Measurements from ENCODE around the gene GHRL. TPM values are rescaled to one million over a fixed set of nuclear protein-coding genes. Genes with fewer than 3 reads are reported as not detected.
A peak's percentile ranks its signal among the peaks of the same experiment; 100 is the strongest.
"Not testable (repeated sequence)": the region's sequence is repeated elsewhere in the genome, so short reads cannot be mapped to it uniquely, and the experiment has no call there.

GHRL gene
- total RNA-seq, 1 experiment from 2014 or later: not detected

DNA sequence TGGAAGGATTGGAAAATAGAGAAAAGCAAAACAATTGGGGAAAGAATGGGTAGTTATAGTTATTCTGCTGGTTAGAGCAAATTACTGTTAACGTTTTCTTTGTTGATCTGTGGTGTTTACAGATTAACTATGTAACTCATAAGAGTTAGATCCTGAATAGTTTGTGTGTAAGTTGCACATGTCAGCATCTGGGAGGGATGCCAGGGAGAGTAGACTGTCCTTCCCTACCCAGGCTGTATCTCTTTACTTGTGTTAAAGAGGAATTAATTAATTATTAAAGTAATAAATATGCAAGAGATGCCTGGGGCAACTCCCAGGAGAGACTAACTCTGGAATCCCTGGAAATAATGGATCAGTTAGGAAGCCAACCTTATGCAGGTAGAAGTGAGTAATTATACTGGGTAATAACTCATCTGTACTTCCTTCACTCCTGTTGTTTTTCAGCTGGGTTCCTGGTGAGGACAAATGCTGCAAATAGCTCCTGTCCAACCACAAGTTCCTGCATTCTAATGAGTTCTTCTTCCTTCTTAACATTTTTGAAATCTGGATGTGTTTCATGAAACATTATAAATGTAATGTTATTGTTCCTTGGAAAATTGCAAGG, 18.9 kb downstream of the GHRL start:
- peak; percentile 38 for DNase-seq (ENCODE audit: low read depth)

- DNase-seq (ENCODE audit: low read depth): no peak
Measured at GRCh38 chr3:10272977-10273376, 19.8 kb downstream of the GHRL start.

DNA sequence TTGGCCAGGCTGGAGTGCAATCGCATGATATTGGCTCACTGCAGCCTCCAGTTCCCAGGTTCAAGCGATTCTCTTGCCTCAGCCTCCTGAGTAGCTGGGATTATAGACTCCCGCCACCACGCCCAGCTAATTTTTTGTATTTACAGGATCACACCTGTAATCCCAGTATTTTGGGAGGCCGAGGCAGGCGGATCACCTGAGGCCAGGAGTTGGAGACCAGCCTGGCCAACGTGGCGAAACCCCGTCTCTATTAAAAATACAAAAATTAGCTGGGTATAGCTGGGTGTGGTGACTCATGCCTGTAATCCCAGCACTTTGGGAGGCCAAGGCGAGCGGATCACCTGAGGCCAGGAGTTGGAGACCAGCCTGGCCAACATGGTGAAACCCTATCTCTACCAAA, 20.3 kb downstream of the GHRL start:
- DNase-seq (ENCODE audit: low read depth): not testable (repeated sequence)

DNA sequence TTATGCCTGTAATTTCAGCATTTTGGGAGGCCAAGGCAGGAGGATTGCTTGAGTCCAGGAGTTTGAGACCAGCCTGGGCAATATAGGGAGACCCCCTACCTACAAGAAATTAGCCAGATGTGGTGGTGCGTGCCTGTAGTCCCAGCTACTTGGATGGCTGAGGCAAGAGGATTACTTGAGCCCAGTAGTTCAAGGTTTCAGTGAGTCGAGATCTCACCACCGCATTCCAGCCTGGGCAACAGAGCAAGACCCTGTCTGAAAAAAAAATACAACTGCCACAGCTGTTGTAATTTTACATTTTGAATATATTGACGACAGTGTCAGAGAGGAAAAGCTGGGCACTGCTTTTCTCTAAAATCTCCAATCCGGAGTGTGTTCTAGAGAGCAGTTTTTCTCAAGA, 23.3 kb downstream of the GHRL start:
- DNase-seq (ENCODE audit: low read depth): no peak

DNA sequence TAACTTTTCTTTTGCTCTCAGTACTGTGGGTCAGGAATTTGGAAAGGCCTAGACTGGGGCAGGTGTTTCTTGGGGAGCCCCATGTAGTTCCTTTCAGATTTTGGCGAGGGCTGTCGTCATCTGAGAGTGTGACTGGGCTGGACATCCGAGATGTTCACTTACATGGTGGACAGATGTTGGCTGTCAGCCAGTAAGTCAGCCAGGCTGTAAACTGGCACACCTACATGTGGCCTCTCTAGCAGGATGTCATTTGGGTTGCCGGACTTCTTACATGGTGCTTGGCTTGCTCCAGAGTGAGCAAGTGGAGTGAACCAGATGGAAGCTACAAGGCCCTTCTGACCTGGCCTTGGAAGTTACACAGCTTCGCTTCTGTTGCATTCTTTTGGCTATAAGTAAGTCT, 23.8 kb downstream of the GHRL start:
- no peak for DNase-seq (ENCODE audit: low read depth)

DNA sequence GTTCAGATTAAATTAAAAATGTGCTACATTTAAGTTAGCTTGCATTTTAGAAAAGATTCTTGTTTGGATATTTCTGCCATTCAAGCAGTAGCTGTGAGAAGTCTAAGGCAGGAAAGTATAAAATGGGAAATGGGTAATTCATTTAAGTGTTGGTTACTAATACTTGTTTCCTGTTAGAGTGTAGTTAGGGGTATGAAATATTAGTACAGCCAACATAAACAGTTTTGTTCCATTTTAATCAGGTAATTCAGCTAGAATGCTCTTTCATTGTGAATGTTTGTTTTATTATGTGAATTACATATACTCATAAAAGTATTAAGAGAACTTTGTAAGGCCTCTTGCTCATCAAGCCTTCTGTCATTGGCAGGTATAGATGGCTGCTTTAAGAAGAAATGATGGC, 24.6 kb downstream of the GHRL start:
- DNase-seq (ENCODE audit: low read depth): no peak

DNA sequence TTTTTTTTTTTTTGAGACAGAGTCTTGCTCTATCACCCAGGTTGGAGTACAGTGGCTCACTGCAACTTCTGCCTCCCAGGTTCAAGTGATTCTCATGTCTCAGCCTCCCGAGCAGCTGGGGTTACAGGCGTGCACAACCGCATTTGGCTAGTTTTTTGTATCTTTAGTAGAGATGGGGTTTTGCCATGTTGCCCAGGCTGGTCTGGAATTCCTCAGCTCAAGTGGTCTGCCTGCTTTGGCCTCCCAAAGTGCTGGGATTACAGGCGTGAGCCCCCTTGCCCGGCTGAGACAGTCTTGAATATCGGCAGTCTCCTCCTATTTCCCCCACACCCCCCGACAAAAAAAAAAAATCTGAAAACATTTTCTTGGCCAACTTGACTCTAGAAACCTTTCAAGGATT, 25.8 kb downstream of the GHRL start:
- not testable (repeated sequence) for DNase-seq (ENCODE audit: low read depth)

DNA sequence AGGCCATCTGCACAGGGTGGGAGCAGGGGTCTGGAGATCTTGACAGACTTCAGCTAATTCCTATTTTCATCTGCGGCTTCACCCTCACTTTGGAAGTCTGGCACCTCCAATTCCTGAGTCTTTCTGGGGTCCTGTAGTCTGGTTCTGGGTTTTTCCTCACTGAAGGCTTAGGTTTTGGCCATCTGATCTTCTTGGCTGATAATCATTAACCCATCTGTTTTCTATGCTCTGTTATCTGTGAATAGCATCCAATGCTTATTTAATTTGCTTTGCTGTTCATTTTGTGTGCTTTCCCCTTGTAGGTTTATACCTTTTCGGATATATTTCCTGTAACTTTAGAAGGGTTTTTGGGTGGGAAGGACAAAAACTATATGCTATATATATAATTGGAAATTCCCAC, 26.9 kb downstream of the GHRL start:
- no peak for DNase-seq (ENCODE audit: low read depth)

- no peak for DNase-seq (ENCODE audit: low read depth)
Measured at GRCh38 chr3:10263646-10264363, 28.9 kb downstream of the GHRL start.

DNA sequence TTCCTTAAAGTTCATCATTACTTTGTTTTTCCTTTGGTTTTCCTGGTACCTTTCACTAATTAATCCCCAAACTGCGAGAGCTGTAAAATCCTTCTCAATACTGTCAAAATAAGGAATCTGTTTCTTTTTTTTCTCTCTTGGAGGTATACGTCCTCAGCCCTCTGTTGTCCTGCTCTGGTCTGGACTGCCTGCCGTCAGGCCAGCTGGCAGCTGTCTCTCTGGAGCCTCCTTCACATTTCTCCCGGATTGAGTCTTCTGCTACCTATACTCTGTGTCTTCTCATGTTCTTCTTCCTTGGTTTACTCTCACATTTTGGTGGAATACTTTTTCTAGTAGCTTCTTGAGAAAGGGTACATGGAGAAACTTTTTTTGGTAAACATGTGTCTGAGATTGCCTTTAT, 30.7 kb downstream of the GHRL start:
- no peak for DNase-seq (ENCODE audit: low read depth)

DNA sequence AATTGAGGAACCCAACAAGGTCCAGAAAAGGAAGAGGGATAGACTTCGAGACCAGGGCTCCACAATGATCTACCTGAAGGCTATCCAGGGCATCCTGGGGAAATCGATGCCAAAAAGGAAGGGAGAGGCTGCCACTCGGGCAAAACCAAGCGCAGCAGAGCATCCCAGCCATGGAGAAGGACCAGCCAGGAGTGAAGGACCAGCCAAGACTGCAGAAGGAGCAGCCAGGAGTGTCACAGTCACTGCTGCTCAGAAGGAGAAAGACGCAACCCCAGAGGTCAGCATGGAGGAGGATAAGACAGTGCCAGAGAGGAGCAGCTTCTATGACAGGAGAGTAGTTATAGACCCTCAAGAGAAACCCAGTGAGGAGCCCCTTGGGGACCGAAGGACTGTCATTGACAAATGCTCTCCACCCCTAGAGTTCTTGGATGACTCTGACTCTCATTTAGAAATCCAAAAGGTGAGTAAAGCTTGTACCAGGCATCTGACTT, 32.5 kb downstream of the GHRL start:
- DNase-seq (ENCODE audit: low read depth): no peak

DNA sequence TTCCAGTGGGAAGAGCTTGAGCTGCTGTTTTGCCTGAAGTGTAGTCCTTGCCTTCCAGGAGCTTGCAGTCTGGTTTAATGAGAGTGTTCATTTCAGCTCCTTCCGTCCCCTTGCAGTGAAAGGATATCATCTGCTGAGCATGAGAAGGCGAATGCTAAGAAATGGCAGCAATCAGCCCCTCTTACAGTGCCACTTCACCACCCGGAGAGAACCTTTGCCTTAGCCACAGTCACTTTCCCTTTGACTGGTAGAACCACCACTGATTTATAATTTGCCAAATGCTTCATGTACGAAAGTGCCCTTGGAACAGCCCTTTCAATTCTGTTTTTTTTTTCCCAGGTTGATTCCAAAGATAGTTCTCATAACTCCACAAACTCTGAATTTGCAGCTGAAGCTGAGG, 32.9 kb downstream of the GHRL start:
- DNase-seq (ENCODE audit: low read depth): no peak

DNA sequence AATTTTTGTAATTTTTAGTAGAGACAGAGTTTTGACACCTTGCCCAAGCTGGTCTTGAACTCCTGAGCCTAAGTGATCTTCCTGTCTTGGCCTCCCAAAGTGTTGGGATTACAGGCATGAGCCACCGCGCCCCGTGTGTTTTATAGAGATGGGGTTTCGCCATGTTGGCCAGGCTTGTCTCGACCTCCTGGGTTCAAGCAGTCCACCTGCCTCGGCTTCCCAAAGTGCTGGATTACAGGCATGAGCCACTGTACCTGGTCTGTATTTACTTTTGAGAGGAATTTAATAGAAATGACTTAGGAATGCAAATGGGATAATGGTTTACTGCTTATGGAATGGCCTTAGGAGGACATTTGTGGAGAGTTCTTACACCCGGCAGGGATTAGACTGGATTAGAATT, 33.7 kb downstream of the GHRL start:
- DNase-seq (ENCODE audit: low read depth): no peak

DNA sequence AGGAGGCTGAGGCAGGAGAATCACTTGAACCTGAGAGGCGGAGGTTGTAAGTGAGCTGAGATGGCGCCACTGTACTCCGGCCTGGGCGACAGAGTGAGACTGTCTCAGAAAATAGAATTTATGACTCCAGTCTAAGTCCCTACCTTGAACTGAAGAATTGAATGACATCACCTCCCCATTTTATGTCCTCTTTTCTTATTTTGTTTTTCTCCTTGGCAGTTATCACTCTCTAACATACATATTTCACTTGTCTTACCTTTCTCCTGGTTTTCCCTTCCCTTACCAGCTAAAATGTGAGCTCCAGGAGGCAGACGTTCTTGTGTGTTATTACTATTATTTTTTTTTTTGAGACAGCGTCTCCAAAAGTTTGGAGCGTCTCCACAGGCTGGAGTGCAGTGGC, 36.9 kb downstream of the GHRL start:
- no peak for DNase-seq (ENCODE audit: low read depth)

- no peak for DNase-seq (ENCODE audit: low read depth)
Measured at GRCh38 chr3:10253731-10254130, 39.0 kb downstream of the GHRL start.

DNA sequence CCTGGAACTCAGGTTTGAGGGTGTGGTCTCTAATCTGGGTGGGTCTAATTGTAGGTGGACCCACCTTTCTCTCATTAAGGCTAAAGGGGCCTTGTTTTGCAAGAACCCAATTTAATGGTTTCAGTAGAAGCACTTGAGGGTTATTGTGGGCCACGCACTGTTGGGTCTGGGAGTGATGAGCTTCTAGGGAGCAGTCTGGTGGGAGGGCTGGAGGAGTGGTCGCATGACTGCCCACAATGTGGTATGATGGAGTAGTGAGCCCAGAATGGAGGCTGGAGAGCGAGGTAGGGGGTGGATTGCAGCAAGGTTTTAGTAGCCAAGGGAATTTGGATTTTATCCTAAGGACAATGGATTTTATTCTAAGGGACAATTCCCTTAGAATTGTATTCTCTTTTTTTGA, 41.7 kb downstream of the GHRL start:
- no peak for DNase-seq (ENCODE audit: low read depth)

DNA sequence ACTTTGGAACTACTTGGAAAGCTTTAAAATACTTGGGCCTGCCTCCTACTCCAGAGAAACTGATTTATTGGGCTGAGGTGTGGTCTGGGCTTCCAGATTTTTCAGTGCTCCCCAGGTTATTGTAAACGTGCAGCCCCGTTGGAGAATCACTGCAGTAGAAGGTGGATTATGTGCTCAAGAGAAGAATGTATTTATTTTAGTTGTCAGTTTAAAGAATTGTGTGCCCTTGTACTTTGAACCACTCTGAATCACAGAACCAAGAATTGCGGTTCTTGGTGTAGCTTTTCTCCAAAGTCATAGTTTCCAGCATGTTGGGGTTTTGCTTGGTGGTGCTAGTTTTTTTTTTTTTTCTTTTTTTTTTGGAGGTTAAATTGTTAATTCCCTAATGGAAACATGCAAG, 42.9 kb downstream of the GHRL start:
- DNase-seq (ENCODE audit: low read depth): no peak

DNA sequence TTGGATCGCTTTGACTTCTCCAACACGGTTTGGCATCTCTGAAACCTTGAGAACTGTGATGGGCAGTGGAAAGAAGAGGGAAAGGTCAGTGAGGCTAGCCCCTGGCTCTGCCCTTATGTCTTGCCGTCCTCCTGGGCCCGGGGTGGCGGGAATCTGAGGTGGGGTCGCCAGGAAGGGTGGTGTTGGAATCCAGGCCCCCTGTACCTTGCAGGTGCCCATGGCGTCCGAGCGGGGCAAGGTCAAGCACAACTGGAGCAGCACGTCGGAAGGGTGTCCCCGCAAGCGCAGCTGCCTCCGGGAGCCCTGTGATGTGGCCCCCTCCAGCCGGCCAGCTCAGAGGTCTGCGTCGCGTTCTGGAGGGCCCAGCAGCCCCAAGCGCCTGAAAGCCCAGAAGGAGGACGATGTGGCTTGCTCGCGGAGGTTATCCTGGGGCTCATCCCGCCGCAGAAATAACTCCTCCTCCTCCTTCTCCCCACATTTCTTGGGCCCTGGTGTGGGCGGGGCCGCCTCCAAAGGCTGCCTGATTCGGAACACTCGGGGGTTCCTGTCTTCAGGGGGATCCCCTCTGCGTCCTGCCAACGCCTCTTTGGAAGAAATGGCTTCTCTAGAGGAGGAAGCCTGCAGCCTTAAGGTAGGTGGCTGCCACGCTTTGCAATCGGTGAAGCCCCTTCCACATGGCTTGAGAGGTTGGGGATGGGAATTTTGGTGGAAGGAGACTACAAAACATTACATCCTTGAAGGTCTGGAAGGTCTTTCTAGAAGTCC, 43.6 kb downstream of the GHRL start:
- peak; percentile 33 for DNase-seq (ENCODE audit: low read depth)

DNA sequence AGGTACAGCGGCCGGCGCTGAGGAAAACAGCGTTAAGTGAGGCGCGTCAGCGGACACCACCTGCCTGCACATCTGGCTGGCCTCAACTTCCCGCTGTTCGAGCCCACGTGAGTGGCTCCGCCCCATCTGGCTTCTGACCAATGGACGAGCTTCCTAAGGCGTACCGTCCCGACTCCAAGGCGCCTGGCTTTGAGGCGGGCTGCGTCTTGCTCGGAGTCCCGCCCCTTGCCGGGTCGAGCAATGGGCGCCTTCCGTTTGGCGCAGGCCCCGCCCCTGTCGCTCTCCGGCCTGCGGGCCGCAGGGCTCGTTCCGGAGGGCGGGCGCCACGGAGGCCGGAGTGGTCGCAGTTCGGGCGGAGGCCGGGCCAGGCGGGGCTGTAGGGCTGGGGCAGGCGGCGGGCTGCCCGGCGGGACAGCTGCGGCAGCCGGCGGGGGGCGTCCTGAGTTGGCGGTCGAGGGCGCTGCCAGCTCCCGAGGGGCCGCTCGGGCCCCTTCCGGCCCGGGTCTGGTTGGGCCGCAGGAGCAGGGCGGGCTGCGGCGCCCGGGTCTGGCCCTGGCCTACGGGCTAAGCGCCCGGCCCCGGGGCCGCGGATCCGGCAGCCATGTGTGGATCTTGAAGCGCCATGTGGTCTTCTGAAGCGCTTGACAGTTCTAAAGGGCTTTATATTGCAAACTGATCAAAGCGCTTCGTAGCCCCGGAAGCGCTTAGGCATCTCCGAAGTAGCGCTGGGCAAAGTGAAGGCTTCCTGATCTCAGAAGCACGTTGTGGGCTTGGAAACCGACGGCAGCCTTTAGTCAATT, 44.4 kb downstream of the GHRL start, which contains the start of gene TATDN2:
Gene TATDN2, plus strand, starts transcription at position 276 of the 800 bp plus-strand sequence. CDS start 742 bp downstream, outside the sequence.
- DNase-seq (ENCODE audit: low read depth): peak; percentile 91

DNA sequence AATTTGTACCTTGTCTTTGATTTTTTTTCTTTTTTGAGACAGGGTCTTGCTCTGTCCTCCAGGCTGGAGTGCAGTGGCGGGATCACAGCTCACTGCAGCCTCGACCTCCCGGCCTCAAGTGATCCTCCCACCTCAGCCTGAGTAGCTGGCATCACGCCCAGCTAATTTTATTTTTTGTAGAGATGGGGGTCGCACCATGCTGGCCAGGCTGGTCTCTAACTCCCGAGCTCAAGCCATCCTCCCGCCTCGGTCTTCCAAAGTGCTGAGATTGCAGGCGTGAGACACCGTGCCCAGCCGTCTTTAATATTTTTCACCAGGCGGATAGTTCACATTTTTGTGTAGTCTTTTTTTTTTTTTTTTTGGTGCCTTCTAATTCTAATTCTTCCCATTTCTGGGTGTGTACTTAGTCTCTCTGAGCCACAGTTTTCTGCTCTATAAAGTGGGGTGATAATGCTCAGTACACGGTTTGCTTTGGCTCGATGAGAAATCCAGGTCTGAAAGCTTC, 45.0 kb downstream of the GHRL start:
- DNase-seq (ENCODE audit: low read depth): no peak

DNA sequence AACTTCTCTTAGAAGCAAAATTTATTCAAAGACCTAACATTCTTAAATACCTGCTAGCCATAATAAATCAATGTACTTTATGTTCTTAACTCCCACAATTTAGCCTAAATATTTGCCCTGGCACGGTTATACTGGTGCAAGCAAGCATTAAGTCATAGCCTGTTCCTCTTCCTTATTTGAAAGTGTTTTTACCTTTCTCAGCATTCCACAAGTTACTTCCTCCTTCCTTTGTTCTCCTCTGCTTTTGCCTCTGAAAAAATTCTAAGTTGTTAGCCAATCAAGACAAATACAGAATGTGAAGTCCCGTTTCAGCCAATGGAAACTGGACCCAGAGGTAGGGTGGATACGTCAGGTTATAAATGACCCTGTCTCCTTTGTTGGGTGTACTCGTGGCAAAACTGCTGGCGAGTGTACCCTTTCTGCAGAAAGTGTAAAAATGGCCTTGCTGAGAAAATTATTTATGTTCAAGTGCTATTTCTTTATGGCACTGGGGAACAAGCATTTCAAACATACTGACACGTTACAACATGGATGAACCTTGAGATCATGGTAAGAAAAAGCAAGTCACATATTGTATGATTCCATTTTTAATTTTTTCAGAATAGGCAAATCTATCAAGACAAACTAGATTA, 47.5 kb downstream of the GHRL start:
- no peak for DNase-seq (ENCODE audit: low read depth)

Data from M059J (cell line).